Superior temporal gyrus (tissue), 1 donor: ENCODE data around the gene MADD.
"Not testable (repeated sequence)": the region's sequence is repeated elsewhere in the genome, so short reads cannot be mapped to it uniquely, and the experiment has no call there.

ENCODE experiments used
- DNase-seq: peaks from one replicate; pipeline ENCODE4 v3.0.0-alpha.2; 2016; ENCODE audit errors: extremely low spot score

The MADD gene

DNA sequence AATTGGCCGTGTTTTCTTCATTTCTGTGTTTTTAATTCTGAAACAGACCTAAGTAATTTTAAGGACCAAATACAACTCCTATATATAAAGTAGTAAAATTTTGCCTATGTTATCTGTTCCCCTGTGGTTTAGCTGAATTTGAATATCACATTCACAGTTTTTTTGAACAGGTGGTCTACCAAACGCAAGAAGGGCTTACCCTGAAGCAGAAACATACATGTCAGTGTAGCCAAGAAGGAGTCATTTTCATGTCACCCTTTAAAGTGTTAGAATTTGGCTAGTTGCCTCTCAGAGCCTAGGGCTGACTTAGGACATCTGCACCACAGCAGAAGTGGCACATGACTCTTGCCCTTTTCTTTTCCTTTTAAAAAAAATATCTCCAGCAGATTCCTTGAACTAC, 48.2 kb downstream of the MADD start:
- no peak for DNase-seq

DNA sequence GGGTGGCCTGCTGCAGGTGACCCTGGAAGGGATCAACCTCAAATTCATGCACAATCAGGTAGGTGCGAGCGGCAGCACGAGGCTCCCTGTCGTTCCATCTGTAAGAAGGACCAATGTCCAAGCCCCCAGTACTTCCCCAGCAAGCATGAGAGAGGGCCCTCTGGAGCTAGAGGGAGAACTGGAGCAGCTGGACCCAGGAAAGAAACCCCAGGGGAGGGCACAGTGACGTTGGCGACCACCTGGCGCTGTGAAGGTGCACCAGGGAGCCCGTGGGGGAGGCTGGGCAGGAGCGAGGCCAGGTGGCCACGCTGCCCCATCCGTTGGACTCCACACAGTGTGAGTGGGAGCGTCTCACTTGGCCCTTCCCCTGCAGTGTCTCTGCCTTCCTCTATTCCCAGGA, 54.6 kb downstream of the MADD start:
- DNase-seq, result no peak

DNA sequence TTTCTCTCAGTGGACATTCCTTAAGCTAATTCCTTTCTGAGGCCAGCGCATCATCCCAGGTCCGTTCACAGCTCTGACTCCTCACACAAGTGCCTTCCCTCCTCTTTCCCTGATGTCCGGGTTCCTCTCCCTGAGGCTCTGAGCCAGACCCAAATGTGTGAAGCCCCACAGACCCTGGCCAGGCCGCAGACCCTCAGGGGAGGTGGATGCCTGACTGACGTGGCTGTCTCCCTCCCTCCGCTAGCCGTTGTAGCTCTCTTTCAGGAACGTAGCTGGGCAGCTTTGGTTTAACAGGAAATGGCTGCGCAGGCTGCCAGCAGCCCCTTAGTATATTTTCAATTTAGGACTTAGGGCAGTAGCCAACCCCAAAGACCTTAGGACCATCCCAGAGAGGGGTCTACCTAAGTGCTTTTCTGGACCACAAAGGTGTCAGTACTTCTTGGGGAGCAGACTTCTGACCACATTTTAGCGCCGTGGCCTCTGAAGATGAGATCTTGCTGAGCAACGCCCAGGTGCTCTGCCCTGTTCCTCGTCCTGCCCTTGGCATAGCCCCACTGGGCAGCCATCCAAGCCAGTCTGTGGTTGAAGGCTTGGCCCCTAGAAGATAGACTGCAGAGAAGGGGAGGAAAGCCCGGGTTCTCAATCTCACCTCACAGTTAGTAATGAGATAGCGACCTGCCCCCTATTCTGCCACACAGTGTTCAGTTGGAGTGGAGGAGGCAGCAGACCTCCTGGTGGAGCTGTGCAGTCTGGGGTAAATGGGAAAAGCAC, 55.5 kb downstream of the MADD start:
- no peak for DNase-seq

DNA sequence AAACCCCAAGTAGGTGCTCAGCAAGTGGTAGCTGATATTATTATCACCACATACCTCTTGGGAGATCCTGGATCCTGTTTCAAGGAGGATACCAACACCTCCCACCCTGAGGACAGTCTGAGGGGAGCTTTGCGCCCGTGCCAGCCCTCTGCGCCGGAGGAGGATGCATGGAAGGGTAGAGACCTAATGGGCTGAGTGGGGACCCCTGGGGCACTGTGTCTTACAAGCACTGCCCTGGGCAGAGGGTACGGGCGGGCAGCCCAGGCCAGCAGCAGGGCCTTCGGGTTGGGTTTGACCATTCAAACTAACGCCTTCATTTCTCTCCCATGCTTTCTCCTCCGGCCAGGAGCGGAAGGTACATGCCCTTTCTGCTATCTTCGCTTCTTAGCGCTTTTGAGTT, 56.3 kb downstream of the MADD start:
- no peak for DNase-seq

DNA sequence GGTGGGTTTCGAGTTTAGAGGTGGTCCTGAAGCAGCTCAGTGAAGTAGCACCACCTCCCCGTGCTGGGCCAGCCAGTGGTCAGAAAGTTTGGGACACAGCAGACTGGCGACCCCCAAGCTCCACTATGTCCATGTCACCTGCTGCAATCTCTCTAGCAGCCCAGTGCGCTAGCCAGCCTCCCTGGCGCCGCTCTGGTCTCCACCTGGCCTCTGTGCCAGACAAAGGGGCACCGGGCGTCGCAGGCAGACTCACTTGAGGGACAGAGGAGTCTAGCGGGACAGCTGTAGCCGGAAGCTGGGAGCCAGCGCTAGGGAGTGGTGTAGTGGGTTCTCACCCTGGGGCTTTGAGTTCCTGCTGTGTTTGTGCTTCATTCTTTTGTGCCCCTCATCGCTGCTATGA, 57.1 kb downstream of the MADD start:
- DNase-seq, result no peak

DNA sequence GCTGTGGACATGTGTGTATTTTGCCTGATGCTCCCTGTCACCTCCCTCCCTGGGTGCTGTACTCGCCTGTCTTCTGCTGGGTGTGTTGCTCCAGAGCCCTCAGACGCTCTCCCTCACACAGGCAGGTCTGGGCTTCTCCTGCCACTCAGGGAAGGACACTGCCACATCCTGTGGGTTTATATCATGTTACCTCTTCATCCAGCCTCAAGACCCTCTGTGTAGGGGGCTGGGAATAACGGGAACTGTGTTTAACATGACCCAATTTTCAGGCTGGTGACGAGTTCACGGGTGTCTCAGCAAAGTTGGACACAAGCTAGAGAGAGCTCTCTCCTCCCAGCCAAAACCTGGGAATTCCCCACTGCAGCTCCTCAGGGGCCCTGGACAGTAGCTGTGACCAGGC, 58.0 kb downstream of the MADD start:
- no peak for DNase-seq

DNA sequence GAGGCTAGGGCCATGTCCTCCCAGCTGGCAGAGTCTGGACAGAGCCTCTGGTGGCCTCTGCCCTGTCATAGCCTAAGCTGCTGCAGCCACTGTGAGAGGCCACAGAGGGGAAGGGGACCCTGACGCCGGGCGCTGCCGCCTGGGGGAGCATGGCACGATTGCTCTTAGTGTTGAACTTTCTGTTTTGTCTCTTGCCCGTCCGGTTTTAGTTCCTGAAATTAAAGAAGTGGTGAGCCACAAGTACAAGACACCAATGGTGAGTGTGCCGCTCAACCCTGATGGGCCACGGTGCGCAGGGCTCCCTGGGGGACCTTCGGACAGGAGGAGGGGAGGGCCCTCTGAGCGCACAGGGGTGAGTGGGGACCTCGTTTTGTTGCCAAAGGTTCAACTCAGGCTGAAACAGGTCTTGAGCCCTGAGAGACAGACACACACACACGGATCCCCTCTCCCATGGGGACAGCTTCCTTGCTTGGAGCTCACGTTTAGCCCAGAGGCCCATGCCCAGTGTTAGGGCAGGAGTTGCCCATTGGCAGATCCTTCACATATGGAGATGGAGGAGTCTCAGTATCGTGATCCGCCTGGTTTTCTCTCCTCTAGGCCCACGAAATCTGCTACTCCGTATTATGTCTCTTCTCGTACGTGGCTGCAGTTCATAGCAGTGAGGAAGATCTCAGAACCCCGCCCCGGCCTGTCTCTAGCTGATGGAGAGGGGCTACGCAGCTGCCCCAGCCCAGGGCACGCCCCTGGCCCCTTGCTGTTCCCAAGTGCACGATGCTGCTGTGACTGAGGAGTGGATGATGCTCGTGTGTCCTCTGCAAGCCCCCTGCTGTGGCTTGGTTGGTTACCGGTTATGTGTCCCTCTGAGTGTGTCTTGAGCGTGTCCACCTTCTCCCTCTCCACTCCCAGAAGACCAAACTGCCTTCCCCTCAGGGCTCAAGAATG, 58.8 kb downstream of the MADD start:
- DNase-seq, result no peak

DNA sequence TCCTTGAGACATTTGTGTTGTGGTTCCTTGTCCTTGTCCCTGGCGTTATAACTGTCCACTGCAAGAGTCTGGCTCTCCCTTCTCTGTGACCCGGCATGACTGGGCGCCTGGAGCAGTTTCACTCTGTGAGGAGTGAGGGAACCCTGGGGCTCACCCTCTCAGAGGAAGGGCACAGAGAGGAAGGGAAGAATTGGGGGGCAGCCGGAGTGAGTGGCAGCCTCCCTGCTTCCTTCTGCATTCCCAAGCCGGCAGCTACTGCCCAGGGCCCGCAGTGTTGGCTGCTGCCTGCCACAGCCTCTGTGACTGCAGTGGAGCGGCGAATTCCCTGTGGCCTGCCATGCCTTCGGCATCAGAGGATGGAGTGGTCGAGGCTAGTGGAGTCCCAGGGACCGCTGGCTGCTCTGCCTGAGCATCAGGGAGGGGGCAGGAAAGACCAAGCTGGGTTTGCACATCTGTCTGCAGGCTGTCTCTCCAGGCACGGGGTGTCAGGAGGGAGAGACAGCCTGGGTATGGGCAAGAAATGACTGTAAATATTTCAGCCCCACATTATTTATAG, 59.6 kb downstream of the MADD start:
- DNase-seq, result no peak

DNA sequence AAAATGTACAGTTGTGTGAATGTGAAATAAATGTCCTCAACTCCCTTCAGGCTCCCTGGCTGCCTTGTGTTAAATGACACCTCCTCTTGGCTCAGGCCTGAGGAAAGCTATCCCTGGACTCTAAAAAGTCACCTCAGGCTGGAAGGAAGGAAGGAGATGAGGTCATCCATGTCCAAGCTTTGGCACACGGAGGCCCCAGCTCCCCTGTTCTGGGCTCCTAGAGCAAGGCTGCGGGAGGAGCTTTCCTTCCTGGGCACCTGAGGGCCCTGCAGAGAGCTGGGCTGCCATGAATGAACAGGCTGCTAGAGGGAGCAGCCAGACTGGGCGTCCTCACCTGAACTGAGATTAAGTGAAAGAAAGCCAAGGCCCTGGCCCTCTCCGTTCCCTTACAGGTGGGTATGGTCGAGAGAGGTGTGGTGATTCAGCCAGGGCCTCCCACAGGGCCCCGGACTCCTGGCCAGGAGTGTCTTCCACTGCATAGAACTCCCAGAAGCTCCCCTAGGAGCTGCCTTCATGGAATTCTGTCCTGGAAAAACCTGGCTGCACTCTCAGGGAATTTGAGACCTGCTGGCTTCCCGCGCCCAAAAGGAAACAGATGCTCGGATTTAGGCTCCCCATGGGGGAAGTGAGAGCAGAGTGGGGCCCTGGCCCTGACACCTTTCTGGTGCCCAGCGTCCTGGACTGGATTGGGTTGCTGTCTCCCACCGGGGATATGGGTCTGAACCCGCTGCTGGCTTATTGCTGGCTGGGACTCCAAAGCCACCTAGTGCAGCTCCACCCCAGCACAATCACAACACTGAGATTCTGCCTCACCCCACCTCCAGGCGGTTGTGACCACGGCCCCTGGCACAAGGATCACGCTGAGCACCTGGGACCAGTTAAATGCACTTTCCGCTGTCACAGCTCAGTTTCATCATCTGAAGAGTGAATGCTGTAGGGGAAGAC, 60.3 kb downstream of the MADD start:
- no peak for DNase-seq

DNA sequence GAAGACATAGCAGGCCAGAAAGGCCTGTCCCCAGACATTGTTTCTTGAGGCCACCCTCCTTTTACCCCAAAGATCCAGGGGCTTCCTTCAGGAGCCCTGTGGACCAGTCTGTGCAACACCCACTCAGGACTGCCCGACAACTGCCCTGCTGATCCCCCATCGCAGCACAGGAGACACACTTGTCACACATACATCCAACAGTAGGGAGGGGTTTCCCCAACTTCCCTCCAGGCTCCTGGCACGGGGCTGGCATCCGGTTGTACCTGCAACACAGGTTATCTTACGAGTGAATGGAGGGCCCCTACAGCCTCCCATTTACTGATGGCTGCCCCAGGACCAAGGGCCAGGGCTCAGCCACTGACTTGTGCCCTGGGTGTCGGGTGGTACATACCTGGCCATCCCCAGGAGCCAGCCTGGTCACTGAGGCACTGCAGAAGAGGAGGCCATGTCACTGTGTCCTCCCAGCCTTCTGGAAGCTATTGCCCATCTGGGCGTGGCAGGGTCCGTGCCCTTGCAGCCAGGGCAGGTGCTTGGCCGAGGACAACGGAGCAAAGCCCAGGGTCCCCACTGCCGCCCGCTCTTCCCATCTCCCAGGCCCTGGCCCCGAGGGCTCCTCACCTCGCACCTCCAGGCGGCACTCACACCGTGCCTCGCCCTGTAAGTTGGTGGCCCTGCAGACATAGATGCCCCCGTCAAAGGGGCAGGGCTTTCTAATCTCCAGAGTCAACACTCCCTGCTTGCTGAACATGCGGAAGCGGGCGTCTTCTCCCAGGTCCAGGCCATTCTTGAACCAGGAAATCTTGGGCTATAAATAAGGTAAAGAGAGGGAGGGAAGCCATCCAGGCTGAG, 61.7 kb downstream of the MADD start:
- no peak for DNase-seq

DNA sequence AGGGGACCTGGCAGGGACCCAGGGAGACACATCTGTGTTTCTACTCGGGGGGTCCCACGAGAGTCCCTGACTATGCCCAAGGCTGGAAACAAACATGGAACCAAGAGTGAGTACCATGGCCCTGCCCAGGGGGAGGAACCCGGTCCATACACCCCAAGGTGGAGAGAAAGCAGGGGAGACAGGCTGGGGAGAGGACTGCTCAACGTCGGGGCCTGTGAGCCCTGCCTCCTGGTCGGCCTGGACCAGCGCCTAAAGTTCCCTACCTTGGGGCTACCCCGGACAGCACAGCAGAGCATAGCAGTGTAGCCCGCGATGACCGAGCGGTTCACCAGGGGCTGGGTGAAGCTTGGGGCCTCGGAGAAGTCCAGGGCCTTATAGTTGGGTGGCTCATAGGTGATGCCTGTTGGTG, 62.4 kb downstream of the MADD start:
- DNase-seq, result no peak

DNA sequence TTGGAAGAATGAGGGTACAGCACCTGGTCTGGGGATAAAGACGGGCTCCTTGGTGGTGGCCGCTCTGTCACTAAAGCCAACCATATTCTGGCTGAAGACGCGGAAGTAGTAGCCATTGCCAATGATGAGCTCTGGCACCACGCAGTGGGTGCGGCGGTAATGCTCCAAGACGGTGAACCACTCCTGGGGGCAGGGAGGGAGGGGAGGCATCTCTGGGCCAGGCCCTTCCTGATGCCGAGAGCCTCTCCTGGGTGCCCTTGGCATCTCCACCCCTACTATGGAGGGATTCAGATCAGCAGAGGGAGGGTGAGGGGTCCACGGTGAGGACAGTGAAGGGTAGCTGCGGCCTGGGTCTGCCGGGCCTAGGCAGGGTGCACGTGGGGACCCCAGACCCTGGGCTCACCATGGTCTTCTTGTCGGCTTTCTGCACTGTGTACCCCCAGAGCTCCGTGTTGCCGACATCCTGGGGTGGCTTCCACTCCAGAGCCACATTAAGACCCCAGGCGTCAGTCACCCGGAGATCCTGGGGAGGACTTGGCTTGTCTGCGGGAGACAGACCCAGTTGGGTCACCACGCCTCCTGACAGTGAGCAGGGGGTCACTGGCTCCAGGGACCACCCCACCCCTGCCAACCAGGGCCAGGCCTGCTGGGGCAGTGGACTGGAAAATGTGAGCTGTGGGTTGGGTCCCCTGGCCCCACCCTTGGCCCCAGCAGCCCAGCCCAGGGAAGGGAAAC, 63.0 kb downstream of the MADD start:
- DNase-seq, result no peak

DNA sequence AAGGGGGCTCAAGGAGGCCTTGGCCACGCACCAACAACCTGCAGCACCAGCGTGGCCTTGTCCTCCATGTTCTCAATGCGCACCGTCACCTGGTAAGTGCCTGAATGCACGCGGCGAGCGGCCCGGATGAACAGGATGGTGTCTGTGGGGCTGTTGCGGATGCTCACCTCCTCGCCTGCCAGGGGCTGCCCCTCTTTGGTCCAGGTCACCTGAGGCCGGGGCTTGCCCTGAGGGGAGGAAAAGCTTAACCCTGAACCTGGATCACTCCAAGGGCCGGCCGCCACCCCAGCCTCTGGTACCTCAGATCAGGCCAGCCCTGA, 63.6 kb downstream of the MADD start:
- no peak for DNase-seq

DNA sequence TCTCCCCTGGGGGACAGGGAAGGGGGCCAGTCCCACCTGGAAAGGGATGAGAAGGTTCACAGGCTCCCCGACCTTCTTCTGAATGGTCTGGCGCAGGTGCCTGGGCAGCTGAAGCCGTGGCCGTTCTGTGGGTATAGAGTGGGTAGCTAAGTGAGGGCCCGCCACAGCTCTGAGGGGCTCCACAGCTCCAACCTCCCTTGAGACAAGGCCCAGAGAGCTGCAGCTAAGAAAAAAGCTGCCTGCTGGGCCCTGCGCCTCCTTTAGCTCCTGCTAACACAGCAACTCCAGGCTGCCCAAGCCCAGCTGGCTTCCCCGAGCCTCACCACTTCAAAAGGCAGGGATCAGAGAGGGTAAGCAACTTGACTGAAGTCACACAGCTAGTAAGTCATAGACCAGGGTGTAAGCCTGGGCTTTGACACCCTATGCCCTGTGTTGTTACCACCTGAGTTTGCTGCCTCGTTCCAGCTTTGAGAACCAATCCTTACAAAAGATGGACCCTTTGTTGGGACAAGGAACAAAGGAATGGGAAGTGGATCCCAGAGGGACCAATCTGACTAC, 64.0 kb downstream of the MADD start:
- DNase-seq, result no peak

DNA sequence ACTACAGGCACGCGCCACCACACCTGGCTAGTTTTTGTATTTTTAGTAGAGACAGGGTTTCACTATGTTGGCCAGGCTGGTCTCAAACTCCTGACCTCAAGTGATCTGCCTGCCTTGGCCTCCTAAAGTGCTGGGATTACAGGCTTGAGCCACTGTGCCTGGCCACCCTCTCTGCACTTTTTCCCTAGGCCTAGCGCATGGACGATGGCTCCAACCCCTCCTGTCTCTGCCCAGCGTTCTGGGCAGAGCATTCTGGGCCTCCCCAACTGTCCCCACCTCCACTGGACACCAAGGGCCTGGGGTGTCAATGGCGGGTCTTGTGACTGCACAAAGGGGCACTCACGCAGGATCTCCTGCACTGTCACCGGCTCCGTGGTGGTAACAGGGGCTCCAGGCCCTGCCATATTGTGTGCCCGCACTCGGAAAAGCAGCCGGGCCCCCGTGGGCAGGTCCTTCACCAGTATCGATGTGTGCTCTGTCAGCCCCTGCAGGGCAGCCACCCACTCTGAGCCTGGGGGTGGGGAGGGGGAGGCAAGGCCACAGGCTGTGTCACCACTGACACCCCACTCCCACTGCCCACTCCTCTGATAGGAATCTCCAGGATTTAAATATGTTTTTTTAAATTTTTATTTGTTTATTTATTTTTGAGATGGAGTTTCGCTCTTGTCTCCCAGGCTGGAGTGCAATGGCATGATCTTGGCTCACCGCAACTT, 64.9 kb downstream of the MADD start:
- not testable (repeated sequence) for DNase-seq

DNA sequence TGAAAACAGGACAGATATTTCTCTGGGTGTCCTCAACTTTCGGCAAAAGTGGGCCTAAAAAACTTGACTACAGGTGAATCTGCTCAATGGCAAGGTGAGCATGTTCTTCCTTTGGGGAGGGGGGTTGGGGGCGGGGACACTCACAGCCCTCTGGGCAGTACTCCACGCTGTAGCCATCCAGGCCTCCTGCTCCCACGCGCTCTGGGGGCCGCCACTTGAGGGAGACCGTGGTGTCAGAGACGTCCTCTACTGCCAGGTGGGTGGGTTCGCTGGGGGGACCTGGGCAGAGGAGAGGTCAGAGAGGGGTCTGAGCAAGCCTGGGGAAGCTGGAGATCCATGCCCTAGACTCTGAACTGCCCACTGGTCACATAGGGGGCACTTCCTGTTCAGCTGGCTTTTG, 65.8 kb downstream of the MADD start:
- DNase-seq, result no peak

DNA sequence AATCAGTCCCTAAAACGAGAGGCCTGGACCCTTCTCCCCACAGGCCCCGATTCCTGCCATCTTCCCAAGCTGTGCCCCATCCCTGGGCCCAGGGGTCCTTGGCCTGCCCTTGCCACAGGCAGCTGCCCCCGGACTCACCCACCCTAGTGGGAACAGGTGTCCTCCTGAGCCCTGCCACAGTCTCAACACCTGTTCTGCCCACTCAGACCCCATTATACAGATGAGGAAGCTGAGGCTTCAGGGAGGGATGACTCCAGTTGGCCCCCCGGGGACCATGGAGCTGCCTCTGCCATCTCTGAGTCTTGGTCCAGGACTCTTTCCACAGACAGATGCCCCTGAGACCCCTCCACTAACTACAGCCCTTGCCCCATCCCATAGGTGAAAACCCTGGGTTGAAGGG, 66.7 kb downstream of the MADD start:
- DNase-seq, result no peak

DNA sequence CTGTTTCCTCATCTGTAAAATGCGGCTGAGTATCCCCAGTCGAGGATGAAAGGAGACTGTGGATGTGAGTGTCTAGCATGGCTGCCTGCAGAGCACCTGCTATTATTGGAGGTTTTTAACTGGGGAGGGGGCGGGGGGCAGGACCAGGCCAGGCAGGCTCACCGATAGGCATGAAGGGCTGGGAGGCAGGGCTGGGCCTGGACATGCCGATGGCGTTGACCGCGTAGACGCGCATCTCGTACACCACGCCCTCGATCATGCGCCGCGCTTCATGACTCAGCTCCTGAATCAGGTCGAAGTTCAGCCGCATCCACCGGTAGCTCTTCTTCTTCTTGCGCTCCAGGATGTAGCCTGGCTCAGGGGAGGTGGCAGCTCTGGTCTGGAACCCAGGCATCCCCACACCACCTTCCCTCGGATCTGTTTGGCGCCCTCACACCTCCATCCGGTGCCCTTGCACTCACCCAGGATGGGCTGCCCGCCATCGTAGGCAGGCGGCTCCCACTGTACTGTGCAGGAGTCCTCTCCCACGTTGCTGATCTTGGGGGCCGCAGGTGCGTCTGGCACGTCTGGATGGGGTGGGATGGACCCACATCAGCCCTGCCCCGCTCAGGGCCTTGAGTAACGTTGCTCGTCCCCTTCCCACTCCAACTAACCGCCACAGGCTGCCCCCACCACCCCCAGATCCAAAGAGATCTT, 67.4 kb downstream of the MADD start:
- DNase-seq, result no peak
